Tibial nerve (tissue), 4 donors: ENCODE data around the gene PSMG4. TPM values are rescaled to one million over a fixed set of nuclear protein-coding genes. Genes with fewer than 3 reads are reported as not detected.

Experiments
- DNase-seq, 2 donors: peaks; one replicate each; pipeline ENCODE4 v3.0.0-alpha.2; 2019; ENCODE audit warnings: low spot score in 2 of 2
- H3K27ac ChIP-seq, 4 donors: fragments of 200-600 bp; sonication (generic) in 3 of 4; one replicate each; pipeline ENCODE4 v1.5.1; 2017 to 2019; ENCODE audit warnings: mild to moderate bottlenecking in 1 of 4
- H3K27me3 ChIP-seq, 2 donors: fragments of 200-600 bp; sonication (generic) in 1 of 2; one replicate each; pipeline versions ENCODE4 v1.5.1 to v1.6.0; 2017 to 2019
- H3K36me3 ChIP-seq, 3 donors: fragments of 200-600 bp; sonication (generic); one replicate each; pipeline ENCODE4 v1.5.1; 2018 to 2019
- H3K4me1 ChIP-seq, 4 donors: fragments of 200-600 bp; sonication (generic) in 3 of 4; one replicate each; pipeline ENCODE4 v1.5.1; 2017 to 2019
- H3K4me3 ChIP-seq, 4 donors: fragments of 200-600 bp; sonication (generic) in 3 of 4; one replicate each; pipeline ENCODE4 v1.5.1; 2017 to 2019; ENCODE audit warnings: mild to moderate bottlenecking in 1 of 4, moderate library complexity in 1 of 4
- H3K9me3 ChIP-seq, 4 donors: fragments of 200-600 bp; sonication (generic) in 3 of 4; one replicate each; pipeline ENCODE4 v1.5.1; 2017 to 2019
- CTCF ChIP-seq, 5 experiments: fragments of 200-600 bp in 3 of 5; fragments of 450-650 bp in 2 of 5; sonication (generic) in 3 of 5; IDR thresholded peaks; one replicate each; pipeline ENCODE4 v1.5.1; 2016 to 2019; ENCODE audit warnings: antibody characterized with exemption in 5 of 5, mild to moderate bottlenecking in 3 of 5, moderate library complexity in 2 of 5
- EP300 ChIP-seq, 2 donors: sonication (generic); formaldehyde crosslinking; IDR thresholded peaks; one replicate each; pipeline ENCODE4 v1.6.1; 2017; ENCODE audit warnings: antibody characterized with exemption in 2 of 2, mild to moderate bottlenecking in 1 of 2
- POLR2A ChIP-seq, 2 donors: fragments of 450-650 bp; IDR thresholded peaks; one replicate each; pipeline ENCODE4 v1.6.1; 2017; ENCODE audit warnings: antibody characterized with exemption in 2 of 2, mild to moderate bottlenecking in 2 of 2, moderate library complexity in 2 of 2
- whole genome bisulfite sequencing, 2 donors: methylation state at CpG; one replicate each; pipeline ENCODE4 v1.1.5; 2018; 5-methylcytosine and 5-hydroxymethylcytosine counted together
- total RNA-seq, 4 donors: library from RNA; depleted of rRNA; stranded (reverse); fragments of >200 nt; gene quantifications; one replicate each; pipeline ENCODE4 v1.1.0, GENCODE V29; 2016

Gene PSMG4
- total RNA-seq, 4 donors from 2014 or later, result 14.7 to 36.5 (median 31.8) TPM

DNA sequence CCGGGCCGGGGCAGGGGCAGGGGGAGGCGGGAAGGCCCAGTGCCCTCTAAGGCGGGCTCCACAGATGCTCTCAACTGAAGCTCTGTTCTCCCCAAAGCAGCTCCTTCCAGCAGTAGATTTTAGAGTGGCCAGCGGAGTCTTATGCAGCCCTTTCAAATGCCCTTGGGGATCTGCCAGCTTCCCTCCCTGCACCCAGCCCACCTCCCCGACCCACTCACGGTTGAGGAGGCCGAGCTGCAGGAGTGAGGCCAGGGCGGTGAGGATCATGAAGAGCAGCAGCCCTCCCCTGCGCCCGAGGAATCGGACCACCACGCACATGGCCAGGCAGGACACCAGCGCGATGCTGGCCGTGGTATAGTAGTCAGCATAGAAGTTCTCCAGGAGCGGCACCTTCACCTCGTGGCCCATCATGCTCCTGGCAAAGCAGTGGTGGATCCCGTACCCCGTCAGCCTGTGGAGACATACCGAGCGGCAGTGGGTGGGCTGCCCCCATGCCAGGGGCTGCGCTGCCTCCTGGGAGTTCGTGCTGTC lies 28.0 kb downstream of the PSMG4 start:
- Histone ChIP-seq H3K4me3 (no peak overlapping the region), H3K27ac (no peak overlapping the region), H3K4me1 (peaks cover 0 to 33% (median 4%) of the 10 kb centered on the region in 4 donors), H3K27me3 (no peaks in the 10 kb centered on the region), H3K36me3 (peaks cover 0 to 25% (median 0%) of the 10 kb centered on the region in 3 donors), H3K9me3 (no peaks in the 10 kb centered on the region)
- TF ChIP-seq EP300 (IDR thresholded peaks at IDR 0.05) (no peak), POLR2A (IDR thresholded peaks at IDR 0.05) (no peak), CTCF (IDR thresholded peaks at IDR 0.05) (no peak)
- no peak for DNase-seq
- 85 to 90% methylated on average over 18 to 22 of the region's 24 CpGs for WGBS, 2 donors

DNA sequence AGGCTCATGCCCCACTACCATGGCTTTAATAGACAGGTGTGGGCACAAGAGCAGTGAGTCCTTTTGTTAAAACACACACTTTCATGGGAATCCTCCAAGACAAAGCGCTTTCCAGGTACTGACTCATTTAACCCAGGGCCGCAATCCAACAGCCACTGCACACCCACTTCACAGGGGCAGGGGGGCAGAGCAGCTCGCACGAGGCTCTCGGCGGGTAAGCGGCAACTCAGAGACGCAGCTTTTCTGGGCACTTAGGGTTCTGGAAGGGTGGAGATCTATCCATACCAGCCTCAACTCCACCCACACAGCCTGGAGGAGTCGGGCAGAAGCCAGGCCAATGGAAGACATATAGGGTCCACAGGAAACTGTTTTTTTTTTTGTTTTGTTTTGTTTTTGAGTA lies 28.6 kb downstream of the PSMG4 start:
- no peak for DNase-seq
- no peak for TF ChIP-seq EP300 (IDR thresholded peaks at IDR 0.05)
- 64 to 76% methylated on average over 9 of the region's 9 CpGs for WGBS, 2 donors
- Histone ChIP-seq H3K4me1 (peaks cover 0 to 27% (median 3%) of the 10 kb centered on the region in 4 donors), H3K9me3 (no peaks in the 10 kb centered on the region), H3K27ac (no peak overlapping the region), H3K36me3 (peaks cover 0 to 25% (median 0%) of the 10 kb centered on the region in 3 donors), H3K27me3 (no peaks in the 10 kb centered on the region), H3K4me3 (no peak overlapping the region)

GRCh38 chr6:3287976-3288707 lies 29.4 kb downstream of the PSMG4 start:
- Histone ChIP-seq H3K9me3 (no peaks in the 10 kb centered on the region), H3K27me3 (no peaks in the 10 kb centered on the region), H3K4me1 (peaks cover 0 to 20% (median 0%) of the 10 kb centered on the region in 4 donors), H3K36me3 (peaks cover 0 to 19% (median 0%) of the 10 kb centered on the region in 3 donors), H3K4me3 (no peak overlapping the region), H3K27ac (no peak overlapping the region)
- 88 to 89% methylated on average over 17 of the region's 17 CpGs for WGBS, 2 donors
- TF ChIP-seq CTCF (IDR thresholded peaks at IDR 0.05), result no peak
- TF ChIP-seq EP300 (IDR thresholded peaks at IDR 0.05), result no peak
- no peak for TF ChIP-seq POLR2A (IDR thresholded peaks at IDR 0.05)
- no peak for DNase-seq

GRCh38 chr6:3288711-3289663 lies 30.2 kb downstream of the PSMG4 start:
- Histone ChIP-seq H3K27me3 (no peaks in the 10 kb centered on the region), H3K36me3 (peaks cover 0 to 11% (median 0%) of the 10 kb centered on the region in 3 donors), H3K4me1 (peaks cover 0 to 16% (median 0%) of the 10 kb centered on the region in 4 donors), H3K9me3 (no peaks in the 10 kb centered on the region), H3K27ac (no peak overlapping the region), H3K4me3 (no peak overlapping the region)
- WGBS, 2 donors, result 80 to 86% methylated on average over 12 to 17 of the region's 21 CpGs
- TF ChIP-seq EP300 (IDR thresholded peaks at IDR 0.05) (no peak), CTCF (IDR thresholded peaks at IDR 0.05) (no peak), POLR2A (IDR thresholded peaks at IDR 0.05) (no peak)
- no peak for DNase-seq

- peaks cover 0 to 8% (median 0%) of the 10 kb centered on the region in 3 donors for H3K36me3 ChIP-seq
- H3K4me1 ChIP-seq, result peaks cover 0 to 9% (median 0%) of the 10 kb centered on the region in 4 donors
- H3K4me3 ChIP-seq, result no peak overlapping the region
- no peak for TF ChIP-seq POLR2A (IDR thresholded peaks at IDR 0.05)
- TF ChIP-seq EP300 (IDR thresholded peaks at IDR 0.05), result no peak
- TF ChIP-seq CTCF (IDR thresholded peaks at IDR 0.05), result no peak
- WGBS, 2 donors, result 81 to 82% methylated on average over 7 of the region's 7 CpGs
- no peaks in the 10 kb centered on the region for H3K27me3 ChIP-seq
- DNase-seq, result no peak
- no peaks in the 10 kb centered on the region for H3K9me3 ChIP-seq
- H3K27ac ChIP-seq, result no peak overlapping the region
Measured at GRCh38 chr6:3289664-3290055, 30.9 kb downstream of the PSMG4 start.
